ENCODE measurements around the gene GLB1L3.

DNA sequence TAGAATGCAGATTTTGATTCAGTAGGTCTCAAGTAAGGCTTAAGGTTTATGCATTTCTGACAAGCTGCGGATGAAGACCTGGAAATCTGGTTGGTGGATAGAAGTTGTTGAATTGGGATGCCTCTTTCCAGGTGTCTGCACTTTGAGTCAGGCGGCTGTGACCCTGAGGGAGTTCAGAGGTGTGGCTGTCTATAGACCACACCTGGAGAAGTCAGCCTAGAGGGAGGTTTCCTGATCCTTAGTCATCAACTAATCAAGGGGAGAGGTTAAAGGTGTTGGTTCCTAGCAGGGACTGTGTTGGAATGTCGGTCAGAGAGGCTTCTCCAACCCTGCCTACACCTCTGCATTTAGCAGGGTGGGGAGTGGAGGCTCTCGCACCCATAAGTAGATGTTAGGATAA, 63.6 kb downstream of the GLB1L3 start:
- TF ChIP-seq EZH2 (IDR thresholded peaks at IDR 0.05; ENCODE audit: low read length), result no peak
- TF ChIP-seq, protein P1, sequence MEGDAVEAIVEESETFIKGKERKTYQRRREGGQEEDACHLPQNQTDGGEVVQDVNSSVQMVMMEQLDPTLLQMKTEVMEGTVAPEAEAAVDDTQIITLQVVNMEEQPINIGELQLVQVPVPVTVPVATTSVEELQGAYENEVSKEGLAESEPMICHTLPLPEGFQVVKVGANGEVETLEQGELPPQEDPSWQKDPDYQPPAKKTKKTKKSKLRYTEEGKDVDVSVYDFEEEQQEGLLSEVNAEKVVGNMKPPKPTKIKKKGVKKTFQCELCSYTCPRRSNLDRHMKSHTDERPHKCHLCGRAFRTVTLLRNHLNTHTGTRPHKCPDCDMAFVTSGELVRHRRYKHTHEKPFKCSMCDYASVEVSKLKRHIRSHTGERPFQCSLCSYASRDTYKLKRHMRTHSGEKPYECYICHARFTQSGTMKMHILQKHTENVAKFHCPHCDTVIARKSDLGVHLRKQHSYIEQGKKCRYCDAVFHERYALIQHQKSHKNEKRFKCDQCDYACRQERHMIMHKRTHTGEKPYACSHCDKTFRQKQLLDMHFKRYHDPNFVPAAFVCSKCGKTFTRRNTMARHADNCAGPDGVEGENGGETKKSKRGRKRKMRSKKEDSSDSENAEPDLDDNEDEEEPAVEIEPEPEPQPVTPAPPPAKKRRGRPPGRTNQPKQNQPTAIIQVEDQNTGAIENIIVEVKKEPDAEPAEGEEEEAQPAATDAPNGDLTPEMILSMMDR (optimal IDR thresholded peaks at IDR 0.05 in 1 of 3, IDR thresholded peaks at IDR 0.05 in 1 of 3, conservative IDR thresholded peaks at IDR 0.05 in 1 of 3; ENCODE audit: extremely low read depth in 1 of 3, insufficient read depth in 2 of 3, low read length in 3 of 3), result no peak

All from keratinocyte (primary cell).